NCI-H1436 (cell line): ENCODE data around the gene TMEM238.

Experiments
- DNase-seq: peaks from one replicate; lab custom pipeline; 2025; lab: John Stamatoyannopoulos, UW

TMEM238 gene

GRCh38 chr19:55358493-55358892, 25.6 kb downstream of the TMEM238 start:
- DNase-seq: no peak

- no peak for DNase-seq
These were observed 28.8 kb downstream of the TMEM238 start for GRCh38 chr19:55355213-55355821.

- no peak for DNase-seq
These were observed 29.3 kb downstream of the TMEM238 start, which contains the start of gene COX6B2 for GRCh38 chr19:55354698-55355212. Gene COX6B2, minus strand, starts transcription at chr19:55354719. Its CDS starts 198 bp downstream, at chr19:55354521.

GRCh38 chr19:55353803-55354697, 30.0 kb downstream of the TMEM238 start:
- DNase-seq: peak; percentile 72

- DNase-seq: no peak
These were observed 30.7 kb downstream of the TMEM238 start for GRCh38 chr19:55353356-55353802.

- no peak for DNase-seq
These were observed 31.4 kb downstream of the TMEM238 start for GRCh38 chr19:55352549-55353145.

GRCh38 chr19:55352040-55352439, 32.1 kb downstream of the TMEM238 start:
- DNase-seq: no peak

GRCh38 chr19:55350620-55351315, 33.3 kb downstream of the TMEM238 start:
- DNase-seq: no peak

GRCh38 chr19:55348317-55349034, 35.6 kb downstream of the TMEM238 start:
- DNase-seq: no peak

- no peak for DNase-seq
These were observed 36.6 kb downstream of the TMEM238 start for GRCh38 chr19:55347442-55348009.

GRCh38 chr19:55346725-55347441, 37.2 kb downstream of the TMEM238 start:
- DNase-seq: no peak

GRCh38 chr19:55345818-55346724, 38.0 kb downstream of the TMEM238 start:
- no peak for DNase-seq

GRCh38 chr19:55345101-55345817, 38.8 kb downstream of the TMEM238 start:
- DNase-seq: no peak

GRCh38 chr19:55344444-55344843, 39.6 kb downstream of the TMEM238 start:
- DNase-seq: no peak

GRCh38 chr19:55341595-55342531, 42.2 kb downstream of the TMEM238 start:
- DNase-seq: no peak

GRCh38 chr19:55341171-55341588, 42.9 kb downstream of the TMEM238 start:
- peak; percentile 83 for DNase-seq

- no peak for DNase-seq
These were observed 43.3 kb downstream of the TMEM238 start for GRCh38 chr19:55340784-55341147.
